ENCODE results near the gene NUDCD3.
A peak's percentile ranks its signal among the peaks of the same experiment; 100 is the strongest.

NUDCD3 gene

GRCh38 chr7:44373418-44373740, 117.1 kb downstream of the NUDCD3 start:
- POLR2A ChIA-PET (ENCODE audit: low non-redundant PET) = no interaction called here
- no peak for DNase-seq (ENCODE audit: low spot score)
- CTCF ChIA-PET = no interaction called here
- peak overlapping the region; percentile 50; the same call in 1 of the 2 replicates for H3K27ac ChIP-seq
- no peak for TF ChIP-seq CTCF (conservative IDR thresholded peaks at IDR 0.05; ENCODE audit: low read depth)

- CTCF ChIA-PET = no interaction called here
- no peak for DNase-seq (ENCODE audit: low spot score)
- TF ChIP-seq CTCF (conservative IDR thresholded peaks at IDR 0.05; ENCODE audit: low read depth) = no peak
- H3K27ac ChIP-seq = peak overlapping the region; percentile 50; the same call in 1 of the 2 replicates
- POLR2A ChIA-PET (ENCODE audit: low non-redundant PET) = no interaction called here
These were observed 117.7 kb downstream of the NUDCD3 start for GRCh38 chr7:44372560-44373417.

- POLR2A ChIA-PET (ENCODE audit: low non-redundant PET) = no interaction called here
- CTCF ChIA-PET = no interaction called here
These were observed 121.6 kb downstream of the NUDCD3 start for GRCh38 chr7:44368885-44369284.

GRCh38 chr7:44368455-44368854, 122.0 kb downstream of the NUDCD3 start:
- H3K27ac ChIP-seq = peak overlapping the region; percentile 43; the same call in 1 of the 2 replicates
- CTCF ChIA-PET = no interaction called here
- TF ChIP-seq CTCF (conservative IDR thresholded peaks at IDR 0.05; ENCODE audit: low read depth) = no peak
- DNase-seq (ENCODE audit: low spot score) = no peak
- POLR2A ChIA-PET (ENCODE audit: low non-redundant PET) = no interaction called here

More at GRCh38 chr7:44368885-44369284, 121.6 kb downstream of the NUDCD3 start:
- H3K27ac ChIP-seq = peak overlapping the region; percentile 43; the same call in 1 of the 2 replicates
- no peak for TF ChIP-seq CTCF (conservative IDR thresholded peaks at IDR 0.05; ENCODE audit: low read depth)
- peak; percentile 47 for DNase-seq (ENCODE audit: low spot score)

- CTCF ChIA-PET = no interaction called here
- TF ChIP-seq CTCF (conservative IDR thresholded peaks at IDR 0.05; ENCODE audit: low read depth) = no peak
- POLR2A ChIA-PET (ENCODE audit: low non-redundant PET) = no interaction called here
- no peak for DNase-seq (ENCODE audit: low spot score)
- peak overlapping the region; percentile 43; the same call in 1 of the 2 replicates for H3K27ac ChIP-seq
These were observed 122.9 kb downstream of the NUDCD3 start for GRCh38 chr7:44367475-44368043.

- TF ChIP-seq CTCF (conservative IDR thresholded peaks at IDR 0.05; ENCODE audit: low read depth) = no peak
- DNase-seq (ENCODE audit: low spot score) = no peak
- ChIA-PET POLR2A (ENCODE audit: low non-redundant PET) (no interaction called here), CTCF (no interaction called here)
- no peak overlapping the region for H3K27ac ChIP-seq
These were observed 123.5 kb downstream of the NUDCD3 start for GRCh38 chr7:44366986-44367385.

Measured in RWPE1 (cell line).